Activated CD8-positive, alpha-beta T cell treated with anti-CD3 and anti-CD28 coated beads for 36 hours (primary cell): ENCODE results near the gene GARIN5B. TPM values are rescaled to one million over a fixed set of nuclear protein-coding genes. Genes with fewer than 3 reads are reported as not detected.
A peak's percentile ranks its signal among the peaks of the same experiment; 100 is the strongest.
"Not testable (repeated sequence)": the region's sequence is repeated elsewhere in the genome, so short reads cannot be mapped to it uniquely, and the experiment has no call there.

ENCODE experiments used
- ATAC-seq: fragments of 200-7000 bp; cut with Tn5 transposase; one replicate; pipeline ENCODE4 v1.10.0; 2021; ENCODE audit warnings: mild to moderate bottlenecking, moderate library complexity
- CTCF ChIA-PET: fragments of 350-600 bp; sonication (Branson Sonifier 250); formaldehyde crosslinking; loops from one replicate; lab custom pipeline; 2021; ENCODE audit warnings: antibody characterized with exemption; lab: Charles Lee
- POLR2A ChIA-PET: fragments of 350-600 bp; sonication (Branson Sonifier 250); formaldehyde crosslinking; loops from one replicate; lab custom pipeline; 2021; ENCODE audit warnings: antibody characterized with exemption; lab: Charles Lee
- DNase-seq: peaks from one replicate; pipeline ENCODE4 v3.0.0-alpha.2; 2020
- H3K27ac Mint-ChIP-seq: one replicate; pipeline ENCODE4 v1.8.0; 2021; ENCODE audit warnings: mild to moderate bottlenecking, mixed read lengths
- H3K27me3 Mint-ChIP-seq: one replicate; pipeline ENCODE4 v1.8.0; 2021; ENCODE audit warnings: mixed read lengths
- H3K36me3 Mint-ChIP-seq: one replicate; pipeline ENCODE4 v1.8.0; 2021; ENCODE audit warnings: low read depth, mixed read lengths
- H3K4me1 Mint-ChIP-seq: one replicate; pipeline ENCODE4 v1.8.0; 2021; ENCODE audit warnings: low read depth, mixed read lengths
- H3K4me3 Mint-ChIP-seq: one replicate; pipeline ENCODE4 v1.8.0; 2021; ENCODE audit warnings: mild to moderate bottlenecking, moderate library complexity, mixed read lengths
- H3K9me3 Mint-ChIP-seq: one replicate; pipeline ENCODE4 v1.8.0; 2021; ENCODE audit warnings: mixed read lengths
- intact Hi-C: fragments of 100-400 bp; cut with micrococcal nuclease; formaldehyde crosslinking; loops from one replicate; pipeline ENCODE4 v1.10.0; 2022
- total RNA-seq, 2 experiments: library from RNA; stranded (reverse); gene quantifications; one replicate each; pipeline ENCODE4 v1.2.3, GENCODE V29; 2021
- TF ChIP-seq, protein P1 (sequence below): fragments of 200-600 bp; IDR thresholded peaks from one replicate; pipeline ENCODE4 v1.8.0; 2022; ENCODE audit warnings: antibody characterized with exemption, mild to moderate bottlenecking

GARIN5B gene
- total RNA-seq: not detected

- Mint-ChIP-seq H3K27me3 (peaks cover 6% of the 10 kb centered on the region), H3K36me3 (no peaks in the 10 kb centered on the region), H3K4me3 (no peak within 1 kb of the TSS), H3K4me1 (peaks cover 2% of the 10 kb centered on the region), H3K9me3 (no peaks in the 10 kb centered on the region), H3K27ac (no peak within 1 kb of the TSS)
- CTCF ChIA-PET: no interaction called here
- ATAC-seq: no peak
- intact Hi-C loops: no loop called here
- POLR2A ChIA-PET: no interaction called here
- no peak for DNase-seq
- TF ChIP-seq, protein P1, sequence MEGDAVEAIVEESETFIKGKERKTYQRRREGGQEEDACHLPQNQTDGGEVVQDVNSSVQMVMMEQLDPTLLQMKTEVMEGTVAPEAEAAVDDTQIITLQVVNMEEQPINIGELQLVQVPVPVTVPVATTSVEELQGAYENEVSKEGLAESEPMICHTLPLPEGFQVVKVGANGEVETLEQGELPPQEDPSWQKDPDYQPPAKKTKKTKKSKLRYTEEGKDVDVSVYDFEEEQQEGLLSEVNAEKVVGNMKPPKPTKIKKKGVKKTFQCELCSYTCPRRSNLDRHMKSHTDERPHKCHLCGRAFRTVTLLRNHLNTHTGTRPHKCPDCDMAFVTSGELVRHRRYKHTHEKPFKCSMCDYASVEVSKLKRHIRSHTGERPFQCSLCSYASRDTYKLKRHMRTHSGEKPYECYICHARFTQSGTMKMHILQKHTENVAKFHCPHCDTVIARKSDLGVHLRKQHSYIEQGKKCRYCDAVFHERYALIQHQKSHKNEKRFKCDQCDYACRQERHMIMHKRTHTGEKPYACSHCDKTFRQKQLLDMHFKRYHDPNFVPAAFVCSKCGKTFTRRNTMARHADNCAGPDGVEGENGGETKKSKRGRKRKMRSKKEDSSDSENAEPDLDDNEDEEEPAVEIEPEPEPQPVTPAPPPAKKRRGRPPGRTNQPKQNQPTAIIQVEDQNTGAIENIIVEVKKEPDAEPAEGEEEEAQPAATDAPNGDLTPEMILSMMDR: no peak
Observed at GRCh38 chr19:55362990-55363716, at the start of gene GARIN5B. TSS of gene GARIN5B (minus strand) at chr19:55363260. CDS start at chr19:55363066, 194 bp downstream.

DNA sequence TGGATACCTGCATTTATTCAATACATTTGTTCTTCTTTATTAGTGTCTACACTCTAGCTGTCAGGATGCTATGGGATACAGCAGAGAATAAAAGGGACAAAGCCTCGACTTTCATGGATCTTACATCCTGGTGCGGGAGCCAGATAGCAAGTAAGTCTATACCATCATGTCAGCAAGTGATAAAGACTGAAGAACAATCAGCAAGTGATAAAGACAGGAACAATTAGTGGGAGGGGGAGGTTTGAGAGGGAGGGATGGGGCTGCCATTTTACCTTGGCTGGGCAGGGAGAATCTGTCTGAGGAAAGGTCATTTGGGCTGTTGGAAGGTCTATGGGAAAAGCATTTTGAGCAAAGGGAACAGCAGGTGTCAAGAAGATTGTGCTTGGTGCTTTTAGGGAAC, 47.1 kb upstream of the GARIN5B start:
- CTCF ChIA-PET: interaction anchor here (0.8 kb wide), 1 partner anchor 108 kb away, joined by 3 read pairs; no protein-coding TSS in a partner anchor

DNA sequence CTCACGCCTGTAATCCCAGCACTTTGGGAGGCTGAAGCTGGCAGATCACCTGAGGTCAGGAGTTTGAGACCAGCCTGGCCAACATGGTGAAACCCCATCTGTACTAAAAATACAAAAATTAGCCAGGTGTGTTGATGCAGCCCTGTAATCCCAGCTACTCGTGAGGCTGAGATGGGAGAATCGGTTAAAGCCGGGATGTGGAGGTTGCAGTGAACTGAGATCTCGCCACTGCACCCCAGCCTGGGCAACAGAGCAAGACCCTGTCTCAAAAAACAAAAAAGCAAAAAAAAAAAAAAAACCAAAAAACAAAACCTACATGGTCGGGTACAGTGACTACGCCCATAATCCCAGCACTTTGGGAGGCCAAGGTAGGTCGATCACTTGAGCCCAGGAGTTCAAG, 46.1 kb upstream of the GARIN5B start:
- POLR2A ChIA-PET: interaction anchor here (0.6 to 8.6 kb wide), 7 partner anchors 9 to 108 kb away, joined by 3 to 217 read pairs (median 4); partner anchors contain the start of genes KMT5C, RPL28 and TMEM238
- CTCF ChIA-PET: interaction anchor here (0.8 to 1.5 kb wide), 4 partner anchors 9 to 108 kb away, joined by 3 to 9 read pairs (median 4); no protein-coding TSS in a partner anchor
- Mint-ChIP-seq H3K27ac (peak overlapping the region; percentile 97), H3K36me3 (peaks cover 33% of the 10 kb centered on the region), H3K4me1 (peaks cover 22% of the 10 kb centered on the region)
- H3K9me3 Mint-ChIP-seq, DNase-seq, ATAC-seq, H3K27me3 Mint-ChIP-seq, intact Hi-C loops, H3K4me3 Mint-ChIP-seq: not testable (repeated sequence)

More for the DNA sequence above, 47.1 kb upstream of the GARIN5B start:
- H3K36me3 Mint-ChIP-seq: peaks cover 28% of the 10 kb centered on the region
- no peak for DNase-seq
- no peak for ATAC-seq
- TF ChIP-seq, protein P1: no peak
- H3K4me1 Mint-ChIP-seq: peaks cover 22% of the 10 kb centered on the region
- H3K27me3 Mint-ChIP-seq: no peaks in the 10 kb centered on the region
- POLR2A ChIA-PET: interaction anchor here (0.7 to 8.6 kb wide), 2 partner anchors 23 to 129 kb away, joined by 5 to 217 read pairs; partner anchors contain the start of genes RPL28 and TMEM238
- peaks cover 9% of the 10 kb centered on the region for H3K9me3 Mint-ChIP-seq
- intact Hi-C loops: no loop called here
- no peak overlapping the region for H3K4me3 Mint-ChIP-seq
- H3K27ac Mint-ChIP-seq: no peak overlapping the region

GRCh38 chr19:55408533-55408872, 45.4 kb upstream of the GARIN5B start:
- CTCF ChIA-PET: interaction anchor here (0.9 to 1.5 kb wide), 3 partner anchors 9 to 107 kb away, joined by 3 to 9 read pairs (median 5); no protein-coding TSS in a partner anchor
- Mint-ChIP-seq H3K9me3 (peaks cover 9% of the 10 kb centered on the region), H3K27ac (peak overlapping the region; percentile 97), H3K4me1 (peaks cover 23% of the 10 kb centered on the region), H3K27me3 (no peaks in the 10 kb centered on the region), H3K4me3 (peak overlapping the region; percentile 92), H3K36me3 (peaks cover 38% of the 10 kb centered on the region)
- TF ChIP-seq, protein P1: no peak
- no peak for DNase-seq
- intact Hi-C loops: no loop called here
- ATAC-seq: no peak
- POLR2A ChIA-PET: interaction anchor here (0.9 to 8.6 kb wide), 5 partner anchors 9 to 69 kb away, joined by 3 to 217 read pairs (median 4); partner anchors contain the start of genes KMT5C, RPL28 and TMEM238

DNA sequence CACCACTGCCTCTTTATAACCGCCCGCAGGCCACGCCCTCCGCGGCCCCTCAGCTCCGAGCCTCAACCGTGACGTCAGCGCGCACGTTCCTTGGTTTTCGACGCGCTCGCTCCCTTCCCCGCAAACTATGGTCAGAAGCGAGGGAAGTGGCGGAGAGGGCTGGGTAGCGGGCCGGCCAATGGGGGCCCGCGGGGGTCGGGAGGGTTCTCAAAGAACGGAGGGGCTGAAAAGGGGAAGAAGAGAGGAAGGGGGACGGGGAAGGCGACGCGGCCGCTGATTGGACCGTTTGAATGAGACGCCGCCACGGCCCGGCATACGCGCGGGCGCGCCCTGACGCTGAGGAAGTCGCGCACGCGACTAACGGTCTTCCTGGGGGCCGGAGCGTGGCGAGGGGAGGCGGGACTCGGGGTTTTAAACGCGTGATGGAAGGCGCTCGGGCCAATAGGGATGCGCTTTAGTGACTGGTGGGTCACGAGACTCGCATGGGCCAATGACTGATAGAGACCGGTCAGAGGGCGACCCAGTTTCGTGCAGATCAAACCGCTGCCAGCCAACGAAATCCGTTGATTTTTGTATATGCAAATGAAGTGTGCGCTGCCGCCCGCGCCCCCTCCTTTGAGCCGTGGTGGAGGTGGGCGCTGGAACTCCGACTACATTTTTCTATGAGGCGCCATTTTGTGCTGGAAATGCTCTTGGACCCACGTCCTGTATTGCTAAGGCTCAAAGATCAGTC, 44.9 kb upstream of the GARIN5B start:
- intact Hi-C loops: no loop called here
- peaks cover 9% of the 10 kb centered on the region for H3K9me3 Mint-ChIP-seq

GRCh38 chr19:55407550-55407799, 44.4 kb upstream of the GARIN5B start, which contains the start of gene UBE2S:
TSS of gene UBE2S (minus strand) at chr19:55407788. CDS start at chr19:55407589, 199 bp downstream.
- DNase-seq, CTCF ChIA-PET, ATAC-seq, H3K9me3 Mint-ChIP-seq, intact Hi-C loops, H3K27me3 Mint-ChIP-seq: not testable (repeated sequence)
- peaks cover 48% of the 10 kb centered on the region for H3K36me3 Mint-ChIP-seq
- peak within 1 kb of the TSS; percentile 92 for H3K4me3 Mint-ChIP-seq
- H3K27ac Mint-ChIP-seq: peak within 1 kb of the TSS; percentile 97
- peaks cover 26% of the 10 kb centered on the region for H3K4me1 Mint-ChIP-seq
- POLR2A ChIA-PET: interaction anchor here (0.6 to 8.6 kb wide), 22 partner anchors 8 to 266 kb away, joined by 3 to 217 read pairs (median 4); partner anchors contain the start of genes HSPBP1, NAT14, PPP6R1 and RPL28

More for the DNA sequence above, 44.9 kb upstream of the GARIN5B start:
- peak overlapping the region; percentile 97 for H3K27ac Mint-ChIP-seq
- no peaks in the 10 kb centered on the region for H3K27me3 Mint-ChIP-seq
- DNase-seq (peak; percentile 98), ATAC-seq (peak; percentile 94)
- ChIA-PET POLR2A (interaction anchor here (0.6 to 8.6 kb wide), 23 partner anchors 8 to 267 kb away, joined by 3 to 217 read pairs (median 4); partner anchors contain the start of genes HSPBP1, KMT5C, NAT14 and PPP6R1), CTCF (interaction anchor here (1.2 to 1.5 kb wide), 2 partner anchors 10 to 107 kb away, joined by 5 to 9 read pairs; no protein-coding TSS in a partner anchor)
- peaks cover 43% of the 10 kb centered on the region for H3K36me3 Mint-ChIP-seq
- peaks cover 26% of the 10 kb centered on the region for H3K4me1 Mint-ChIP-seq
- TF ChIP-seq, protein P1: no peak
- peak overlapping the region; percentile 92 for H3K4me3 Mint-ChIP-seq
